SK-N-MC (cell line): ENCODE measurements around the gene SPIN1.

Experiments
- EZH2 ChIP-seq: fragments of 200-600 bp; sonication (generic); IDR thresholded peaks from one replicate; pipeline ENCODE4 v1.6.1; 2017; ENCODE audit warnings: antibody characterized with exemption
- POLR2AphosphoS5 ChIP-seq: IDR thresholded peaks from 2 replicates; pipeline ENCODE4 v1.6.1; 2012; ENCODE audit warnings: mild to moderate bottlenecking, low read depth, low read length, borderline replicate concordance

- TF ChIP-seq EZH2, result no peak
- TF ChIP-seq POLR2AphosphoS5, result no peak
These were observed 15.1 kb downstream of the SPIN1 start for GRCh38 chr9:88403340-88403739.
